Hepatocyte (in vitro differentiated cells): ENCODE results near the gene SHTN1. TPM values are rescaled to one million over a fixed set of nuclear protein-coding genes. Genes with fewer than 3 reads are reported as not detected.

Experiments used
- DNase-seq: peaks from one replicate; pipeline ENCODE4 v3.0.0-alpha.2; 2016; ENCODE audit warnings: low spot score
- H2AFZ ChIP-seq: fragments of 200-600 bp; sonication (generic); 2 replicates; pipeline ENCODE4 v1.6.0; 2016; ENCODE audit warnings: antibody characterized with exemption, mild to moderate bottlenecking
- H3K27ac ChIP-seq: fragments of 200-600 bp; sonication (generic); 2 replicates; pipeline ENCODE4 v1.5.1; 2016; ENCODE audit warnings: mild to moderate bottlenecking
- H3K27me3 ChIP-seq: fragments of 200-600 bp; sonication (generic); 2 replicates; pipeline ENCODE4 v1.6.1; 2016
- H3K36me3 ChIP-seq: fragments of 200-600 bp; sonication (generic); replicated peaks from 2 replicates; pipeline ENCODE4 v1.5.1; 2016; ENCODE audit warnings: low read depth; ENCODE audit not compliant: insufficient read depth
- H3K4me1 ChIP-seq: fragments of 200-600 bp; sonication (generic); 2 replicates; pipeline ENCODE4 v1.5.1; 2016; ENCODE audit warnings: mild to moderate bottlenecking, moderate library complexity; ENCODE audit not compliant: insufficient read depth
- H3K4me2 ChIP-seq: fragments of 200-600 bp; sonication (generic); 2 replicates; pipeline ENCODE4 v1.6.0; 2016
- H3K4me3 ChIP-seq: fragments of 200-600 bp; sonication (generic); 2 replicates; pipeline ENCODE4 v1.5.1; 2016; ENCODE audit warnings: mild to moderate bottlenecking
- H3K79me2 ChIP-seq: fragments of 200-600 bp; sonication (generic); 2 replicates; pipeline ENCODE4 v1.6.0; 2017; ENCODE audit warnings: mild to moderate bottlenecking
- H3K9me2 ChIP-seq: fragments of 200-600 bp; sonication (generic); replicated peaks from 2 replicates; pipeline ENCODE4 v1.6.0; 2017; ENCODE audit warnings: mild to moderate bottlenecking; ENCODE audit not compliant: insufficient read depth
- H3K9me3 ChIP-seq: fragments of 200-600 bp; sonication (generic); 2 replicates; pipeline ENCODE4 v1.5.1; 2016; ENCODE audit warnings: low read depth, mild to moderate bottlenecking
- H4K20me1 ChIP-seq: fragments of 200-600 bp; sonication (generic); 2 replicates; pipeline ENCODE4 v1.6.0; 2016; ENCODE audit warnings: mild to moderate bottlenecking; ENCODE audit not compliant: insufficient read depth, poor library complexity, severe bottlenecking
- CTCF ChIP-seq: fragments of 200-600 bp; sonication (generic); IDR thresholded peaks from 2 replicates; pipeline ENCODE4 v1.5.1; 2016; ENCODE audit warnings: antibody characterized with exemption, mild to moderate bottlenecking; ENCODE audit not compliant: poor library complexity
- EZH2 ChIP-seq: fragments of 200-600 bp; sonication (generic); IDR thresholded peaks from 2 replicates; pipeline ENCODE4 v1.6.1; 2016; ENCODE audit warnings: antibody characterized with exemption, mild to moderate bottlenecking, borderline replicate concordance
- EZH2phosphoT487 ChIP-seq: fragments of 200-600 bp; sonication (generic); IDR thresholded peaks from one replicate; pipeline ENCODE4 v1.6.1; 2018; ENCODE audit warnings: antibody characterized with exemption, mild to moderate bottlenecking, low read depth, moderate library complexity; ENCODE audit not compliant: unreplicated experiment, severe bottlenecking
- WGBS: methylation state at CpG from one replicate; pipeline ENCODE4 v1.1.6; 2016; ENCODE audit warnings: low lambda C conversion rate; ENCODE audit errors: missing lambda C conversion rate; 5-methylcytosine and 5-hydroxymethylcytosine counted together
- polyA plus RNA-seq: library from polyadenylated mRNA; unstranded; fragments of >200 nt; fragmentation: Nextera tagmentation; extraction: Ambion mirVana; gene quantifications from 2 replicates; pipeline ENCODE4 v1.2.1, GENCODE V29; 2016
- total RNA-seq: library from RNA; depleted of rRNA; stranded (reverse); fragments of >200 nt; gene quantifications from 2 replicates; pipeline ENCODE4 v1.2.3, GENCODE V29; 2014

Gene SHTN1
- total and polyA plus RNA-seq, 2 experiments from 2014 or later, result 15.6 to 27.7 TPM

- no peak overlapping the region for H3K4me3 ChIP-seq
- TF ChIP-seq EZH2, result no peak
- TF ChIP-seq CTCF, result no peak
- H3K9me3 ChIP-seq, result no peaks in the 10 kb centered on the region
- no peaks in the 10 kb centered on the region for H3K4me1 ChIP-seq
- 100% methylated on average over 1 of the region's 1 CpG for WGBS
- no peaks in the 10 kb centered on the region for H3K27me3 ChIP-seq
- no peak for DNase-seq
- no peak overlapping the region for H3K27ac ChIP-seq
- H3K79me2 ChIP-seq, result no peaks in the 10 kb centered on the region
- no peak overlapping the region for H2AFZ ChIP-seq
- no peak overlapping the region for H3K4me2 ChIP-seq
- no peaks in the 10 kb centered on the region for H4K20me1 ChIP-seq
- H3K36me3 ChIP-seq, result no peaks in the 10 kb centered on the region
- no peaks in the 10 kb centered on the region for H3K9me2 ChIP-seq
Observed at GRCh38 chr10:116913695-116914094, 91.3 kb downstream of the SHTN1 start.

DNA sequence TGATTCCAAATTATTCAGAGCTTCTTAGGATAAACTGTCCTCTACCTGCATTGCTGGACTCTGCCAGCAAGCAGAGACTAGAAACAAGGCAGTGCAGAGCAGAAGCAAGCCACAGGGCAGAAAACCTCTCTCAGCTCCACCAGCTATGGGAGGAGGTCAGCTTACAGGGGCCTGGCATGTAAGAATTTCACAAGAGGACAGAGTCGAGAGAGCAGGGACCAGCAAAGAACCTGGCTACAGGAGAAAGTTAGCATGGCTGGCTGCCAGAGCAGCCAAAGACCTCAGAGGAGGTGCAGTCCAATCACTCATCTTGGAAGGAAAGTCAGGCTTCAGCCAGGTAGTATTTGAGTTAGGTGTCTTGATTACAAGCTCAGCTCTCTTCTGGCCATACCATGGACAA lies 92.8 kb downstream of the SHTN1 start:
- Histone ChIP-seq H3K4me3 (no peak overlapping the region), H3K4me1 (no peaks in the 10 kb centered on the region), H3K4me2 (no peak overlapping the region), H3K27me3 (no peaks in the 10 kb centered on the region), H4K20me1 (no peaks in the 10 kb centered on the region), H3K9me2 (no peaks in the 10 kb centered on the region), H2AFZ (no peak overlapping the region), H3K79me2 (no peaks in the 10 kb centered on the region), H3K9me3 (no peaks in the 10 kb centered on the region), H3K27ac (no peak overlapping the region), H3K36me3 (no peaks in the 10 kb centered on the region)
- WGBS, result 53% methylated on average over 1 of the region's 1 CpG
- DNase-seq, result no peak
- TF ChIP-seq EZH2phosphoT487, result no peak
- no peak for TF ChIP-seq EZH2
- no peak for TF ChIP-seq CTCF

GRCh38 chr10:116910910-116911309 lies 94.1 kb downstream of the SHTN1 start:
- Histone ChIP-seq H3K9me3 (no peaks in the 10 kb centered on the region), H3K36me3 (no peaks in the 10 kb centered on the region), H3K9me2 (no peaks in the 10 kb centered on the region), H3K27ac (no peak overlapping the region), H3K4me1 (no peaks in the 10 kb centered on the region), H3K79me2 (no peaks in the 10 kb centered on the region), H3K27me3 (no peaks in the 10 kb centered on the region), H2AFZ (no peak overlapping the region), H3K4me3 (no peak overlapping the region), H3K4me2 (no peak overlapping the region), H4K20me1 (no peaks in the 10 kb centered on the region)
- TF ChIP-seq CTCF, result no peak
- TF ChIP-seq EZH2, result no peak
- TF ChIP-seq EZH2phosphoT487, result no peak
- DNase-seq, result no peak
- 86% methylated on average over 3 of the region's 3 CpGs for WGBS

GRCh38 chr10:116909307-116909706 lies 95.7 kb downstream of the SHTN1 start:
- 95% methylated on average over 1 of the region's 1 CpG for WGBS

More at GRCh38 chr10:116909307-116909706, 95.7 kb downstream of the SHTN1 start:
- Histone ChIP-seq H3K9me2 (no peaks in the 10 kb centered on the region), H3K9me3 (no peaks in the 10 kb centered on the region), H3K27ac (no peak overlapping the region), H3K36me3 (no peaks in the 10 kb centered on the region), H4K20me1 (no peaks in the 10 kb centered on the region), H3K4me3 (no peak overlapping the region), H2AFZ (no peak overlapping the region), H3K4me2 (no peak overlapping the region), H3K4me1 (no peaks in the 10 kb centered on the region), H3K79me2 (no peaks in the 10 kb centered on the region), H3K27me3 (no peaks in the 10 kb centered on the region)
- DNase-seq, result no peak
- no peak for TF ChIP-seq EZH2
- TF ChIP-seq CTCF, result no peak
- no peak for TF ChIP-seq EZH2phosphoT487
